ENCODE data around the gene OR2V1.

DNA sequence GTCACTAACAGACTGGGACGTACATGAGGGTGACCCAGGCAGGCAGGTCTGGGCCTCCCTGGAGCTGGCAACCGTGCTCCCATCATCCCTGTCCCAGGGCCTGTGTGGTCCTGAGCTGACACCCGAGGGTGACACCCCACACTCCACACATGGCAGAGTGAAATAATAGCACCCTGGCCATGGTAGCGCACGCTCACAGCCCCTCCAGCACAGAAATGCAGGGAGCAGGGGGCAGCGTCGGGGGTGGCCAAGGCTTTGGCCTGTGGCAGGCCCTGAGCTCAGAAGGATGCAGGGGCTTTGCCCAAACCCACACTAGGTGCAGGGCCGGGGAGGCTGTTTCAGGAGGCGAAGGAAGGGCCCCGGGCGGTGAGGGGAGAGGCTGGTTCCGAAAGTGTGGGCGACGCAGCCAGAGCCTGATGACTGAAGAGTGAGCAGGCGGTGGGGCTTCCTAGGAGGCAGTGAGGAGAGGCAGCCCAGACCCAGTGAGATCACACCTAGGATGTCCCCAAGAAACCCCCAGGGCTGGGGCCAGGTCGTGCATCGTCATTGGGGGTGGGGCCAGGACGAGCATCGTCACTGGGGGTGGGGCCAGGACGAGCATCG is 29.3 kb upstream of the OR2V1 start:
- TF ChIP-seq POLR2A (IDR thresholded peaks at IDR 0.05): no peak
- TF ChIP-seq, protein P1, sequence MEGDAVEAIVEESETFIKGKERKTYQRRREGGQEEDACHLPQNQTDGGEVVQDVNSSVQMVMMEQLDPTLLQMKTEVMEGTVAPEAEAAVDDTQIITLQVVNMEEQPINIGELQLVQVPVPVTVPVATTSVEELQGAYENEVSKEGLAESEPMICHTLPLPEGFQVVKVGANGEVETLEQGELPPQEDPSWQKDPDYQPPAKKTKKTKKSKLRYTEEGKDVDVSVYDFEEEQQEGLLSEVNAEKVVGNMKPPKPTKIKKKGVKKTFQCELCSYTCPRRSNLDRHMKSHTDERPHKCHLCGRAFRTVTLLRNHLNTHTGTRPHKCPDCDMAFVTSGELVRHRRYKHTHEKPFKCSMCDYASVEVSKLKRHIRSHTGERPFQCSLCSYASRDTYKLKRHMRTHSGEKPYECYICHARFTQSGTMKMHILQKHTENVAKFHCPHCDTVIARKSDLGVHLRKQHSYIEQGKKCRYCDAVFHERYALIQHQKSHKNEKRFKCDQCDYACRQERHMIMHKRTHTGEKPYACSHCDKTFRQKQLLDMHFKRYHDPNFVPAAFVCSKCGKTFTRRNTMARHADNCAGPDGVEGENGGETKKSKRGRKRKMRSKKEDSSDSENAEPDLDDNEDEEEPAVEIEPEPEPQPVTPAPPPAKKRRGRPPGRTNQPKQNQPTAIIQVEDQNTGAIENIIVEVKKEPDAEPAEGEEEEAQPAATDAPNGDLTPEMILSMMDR (IDR thresholded peaks at IDR 0.05): no peak
